ENCODE results near the gene INPP4B.

INPP4B gene

GRCh38 chr4:142156256-142156655 lies 689.8 kb downstream of the INPP4B start:
- DNase-seq (ENCODE audit: extremely low read depth, insufficient read length): no peak
- no peak for TF ChIP-seq CTCF (IDR thresholded peaks at IDR 0.05; ENCODE audit: insufficient read depth, low read length, poor library complexity, severe bottlenecking)
- H3K27me3 ChIP-seq (replicated peaks; ENCODE audit: control insufficient read depth, insufficient read depth, low read length): no peaks in the 10 kb centered on the region
- H3K36me3 ChIP-seq (ENCODE audit: control insufficient read depth, insufficient read depth, low read length): no peaks in the 10 kb centered on the region
- no peak overlapping the region for H3K4me3 ChIP-seq (replicated peaks; ENCODE audit: low read depth, low read length)

- Histone ChIP-seq H3K36me3 (ENCODE audit: control insufficient read depth, insufficient read depth, low read length) (no peaks in the 10 kb centered on the region), H3K4me3 (replicated peaks; ENCODE audit: low read depth, low read length) (no peak overlapping the region), H3K27me3 (replicated peaks; ENCODE audit: control insufficient read depth, insufficient read depth, low read length) (no peaks in the 10 kb centered on the region)
- no peak for TF ChIP-seq CTCF (IDR thresholded peaks at IDR 0.05; ENCODE audit: insufficient read depth, low read length, poor library complexity, severe bottlenecking)
- DNase-seq (ENCODE audit: extremely low read depth, insufficient read length): no peak
These were observed 690.8 kb downstream of the INPP4B start for GRCh38 chr4:142155347-142155746.

GRCh38 chr4:142150483-142150882 lies 695.6 kb downstream of the INPP4B start:
- TF ChIP-seq CTCF (IDR thresholded peaks at IDR 0.05; ENCODE audit: insufficient read depth, low read length, poor library complexity, severe bottlenecking): no peak
- no peak overlapping the region for H3K4me3 ChIP-seq (replicated peaks; ENCODE audit: low read depth, low read length)
- DNase-seq (ENCODE audit: extremely low read depth, insufficient read length): no peak
- no peaks in the 10 kb centered on the region for H3K36me3 ChIP-seq (ENCODE audit: control insufficient read depth, insufficient read depth, low read length)
- no peaks in the 10 kb centered on the region for H3K27me3 ChIP-seq (replicated peaks; ENCODE audit: control insufficient read depth, insufficient read depth, low read length)

GRCh38 chr4:142144813-142145212 lies 701.3 kb downstream of the INPP4B start:
- Histone ChIP-seq H3K27me3 (replicated peaks; ENCODE audit: control insufficient read depth, insufficient read depth, low read length) (no peaks in the 10 kb centered on the region), H3K4me3 (replicated peaks; ENCODE audit: low read depth, low read length) (no peak overlapping the region), H3K36me3 (ENCODE audit: control insufficient read depth, insufficient read depth, low read length) (no peaks in the 10 kb centered on the region)
- TF ChIP-seq CTCF (IDR thresholded peaks at IDR 0.05; ENCODE audit: insufficient read depth, low read length, poor library complexity, severe bottlenecking): no peak
- DNase-seq (ENCODE audit: extremely low read depth, insufficient read length): no peak

- no peaks in the 10 kb centered on the region for H3K27me3 ChIP-seq (replicated peaks; ENCODE audit: control insufficient read depth, insufficient read depth, low read length)
- no peak for TF ChIP-seq CTCF (IDR thresholded peaks at IDR 0.05; ENCODE audit: insufficient read depth, low read length, poor library complexity, severe bottlenecking)
- DNase-seq (ENCODE audit: extremely low read depth, insufficient read length): no peak
- H3K4me3 ChIP-seq (replicated peaks; ENCODE audit: low read depth, low read length): no peak overlapping the region
- H3K36me3 ChIP-seq (ENCODE audit: control insufficient read depth, insufficient read depth, low read length): no peaks in the 10 kb centered on the region
These were observed 703.6 kb downstream of the INPP4B start for GRCh38 chr4:142142366-142143054.

- no peaks in the 10 kb centered on the region for H3K27me3 ChIP-seq (replicated peaks; ENCODE audit: control insufficient read depth, insufficient read depth, low read length)
- no peak overlapping the region for H3K4me3 ChIP-seq (replicated peaks; ENCODE audit: low read depth, low read length)
- TF ChIP-seq CTCF (IDR thresholded peaks at IDR 0.05; ENCODE audit: insufficient read depth, low read length, poor library complexity, severe bottlenecking): no peak
- DNase-seq (ENCODE audit: extremely low read depth, insufficient read length): no peak
- no peaks in the 10 kb centered on the region for H3K36me3 ChIP-seq (ENCODE audit: control insufficient read depth, insufficient read depth, low read length)
These were observed 704.9 kb downstream of the INPP4B start for GRCh38 chr4:142141224-142141623.
